GM12865 (cell line): ENCODE results near the gene RMND5A.

Source experiments
- DNase-seq: peaks from one replicate; pipeline ENCODE4 v3.0.0; 2010; ENCODE audit warnings: low read depth
- H3K4me3 ChIP-seq: 2 replicates; pipeline ENCODE4 v1.5.1; 2011; ENCODE audit warnings: mild to moderate bottlenecking, low read depth, low read length, control low read depth
- TF ChIP-seq, protein P1 (sequence below): IDR thresholded peaks from 2 replicates; pipeline ENCODE4 v1.5.1; 2011; ENCODE audit warnings: low read length, control low read depth, low read depth, inconsistent platforms; ENCODE audit not compliant: insufficient read depth; ENCODE audit errors: missing control alignments

Gene RMND5A, protein sequence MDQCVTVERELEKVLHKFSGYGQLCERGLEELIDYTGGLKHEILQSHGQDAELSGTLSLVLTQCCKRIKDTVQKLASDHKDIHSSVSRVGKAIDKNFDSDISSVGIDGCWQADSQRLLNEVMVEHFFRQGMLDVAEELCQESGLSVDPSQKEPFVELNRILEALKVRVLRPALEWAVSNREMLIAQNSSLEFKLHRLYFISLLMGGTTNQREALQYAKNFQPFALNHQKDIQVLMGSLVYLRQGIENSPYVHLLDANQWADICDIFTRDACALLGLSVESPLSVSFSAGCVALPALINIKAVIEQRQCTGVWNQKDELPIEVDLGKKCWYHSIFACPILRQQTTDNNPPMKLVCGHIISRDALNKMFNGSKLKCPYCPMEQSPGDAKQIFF

DNA sequence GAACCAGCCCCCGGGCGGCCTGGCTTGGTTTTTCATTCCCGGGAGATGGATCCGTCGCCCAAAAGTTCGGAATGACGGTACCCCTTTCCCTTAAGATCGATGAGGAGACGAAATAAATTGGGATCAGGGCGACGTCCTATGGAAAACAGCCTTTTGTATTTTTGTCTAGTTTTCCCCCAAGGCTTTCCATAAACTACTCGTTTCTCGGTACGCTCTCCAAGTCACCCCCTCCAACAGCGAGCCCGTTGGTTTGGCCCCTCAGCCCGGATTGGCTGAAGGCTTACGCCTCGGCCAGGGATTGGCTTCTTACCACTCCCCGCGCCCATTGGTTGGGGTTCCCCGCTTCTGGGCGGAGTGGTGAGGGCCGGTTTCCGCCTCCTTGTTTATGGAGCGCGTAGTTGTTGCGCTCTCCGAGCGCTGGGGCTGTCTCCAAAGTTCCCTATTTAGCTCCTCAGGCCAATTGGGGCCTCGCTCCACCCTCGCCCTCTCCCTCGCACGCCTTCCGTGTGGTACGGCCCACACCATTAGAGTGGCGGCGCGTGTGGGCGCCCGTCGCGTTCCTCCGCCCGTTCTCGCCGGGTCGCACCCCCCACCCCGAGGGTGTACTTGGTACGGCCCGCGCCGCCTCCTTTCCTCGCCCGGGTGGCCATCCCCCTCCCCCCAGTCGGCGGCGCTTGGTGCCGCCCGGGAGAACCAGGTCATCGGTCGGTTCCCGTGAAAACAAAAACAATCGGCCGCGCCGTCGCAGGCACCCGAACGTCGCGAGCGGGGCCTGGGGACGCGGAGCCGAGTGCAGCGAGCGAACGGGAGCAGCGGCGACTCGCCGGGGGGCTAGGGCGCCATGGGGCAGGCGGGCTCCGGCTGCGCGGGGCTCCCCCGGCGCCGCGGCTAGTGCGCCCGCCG is at the start of gene RMND5A:
RMND5A (plus strand) TSS at position 655 of the 903 bp plus-strand sequence. CDS start 377 bp downstream, outside the sequence.
- peak; percentile 95 for DNase-seq
- peak within 1 kb of the TSS; percentile 71 for H3K4me3 ChIP-seq

DNA sequence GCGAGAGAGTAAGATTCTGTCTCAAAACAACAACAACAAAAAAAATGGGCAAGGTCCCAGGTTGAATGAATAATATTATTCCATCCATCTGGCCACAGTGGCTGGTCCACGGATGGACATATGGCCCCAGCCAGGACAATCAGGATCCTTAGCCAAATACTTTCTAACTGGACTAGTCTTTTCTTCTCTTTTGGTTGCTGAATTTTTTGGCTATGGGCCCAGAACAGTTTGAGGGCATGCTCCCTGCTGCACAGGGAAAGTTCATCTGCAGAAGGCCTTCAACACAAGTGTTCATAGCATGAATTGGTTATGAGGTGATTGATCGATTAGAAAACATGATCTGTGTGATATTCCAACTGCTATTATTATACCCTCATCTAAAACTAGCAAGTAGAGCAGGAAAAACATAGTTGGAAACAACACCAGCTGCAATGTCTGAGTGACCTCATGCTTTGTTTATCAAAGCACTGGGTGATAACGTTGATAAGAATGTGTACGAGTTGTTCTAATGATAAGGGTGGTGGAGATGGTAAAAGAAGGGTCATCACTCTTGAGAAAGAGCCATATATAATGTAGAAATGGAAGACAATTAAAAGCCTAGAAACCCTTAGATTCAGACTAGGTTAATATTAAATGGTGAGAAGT is 48.6 kb upstream of the RMND5A start:
- TF ChIP-seq, protein P1, sequence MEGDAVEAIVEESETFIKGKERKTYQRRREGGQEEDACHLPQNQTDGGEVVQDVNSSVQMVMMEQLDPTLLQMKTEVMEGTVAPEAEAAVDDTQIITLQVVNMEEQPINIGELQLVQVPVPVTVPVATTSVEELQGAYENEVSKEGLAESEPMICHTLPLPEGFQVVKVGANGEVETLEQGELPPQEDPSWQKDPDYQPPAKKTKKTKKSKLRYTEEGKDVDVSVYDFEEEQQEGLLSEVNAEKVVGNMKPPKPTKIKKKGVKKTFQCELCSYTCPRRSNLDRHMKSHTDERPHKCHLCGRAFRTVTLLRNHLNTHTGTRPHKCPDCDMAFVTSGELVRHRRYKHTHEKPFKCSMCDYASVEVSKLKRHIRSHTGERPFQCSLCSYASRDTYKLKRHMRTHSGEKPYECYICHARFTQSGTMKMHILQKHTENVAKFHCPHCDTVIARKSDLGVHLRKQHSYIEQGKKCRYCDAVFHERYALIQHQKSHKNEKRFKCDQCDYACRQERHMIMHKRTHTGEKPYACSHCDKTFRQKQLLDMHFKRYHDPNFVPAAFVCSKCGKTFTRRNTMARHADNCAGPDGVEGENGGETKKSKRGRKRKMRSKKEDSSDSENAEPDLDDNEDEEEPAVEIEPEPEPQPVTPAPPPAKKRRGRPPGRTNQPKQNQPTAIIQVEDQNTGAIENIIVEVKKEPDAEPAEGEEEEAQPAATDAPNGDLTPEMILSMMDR, result no peak
- DNase-seq, result no peak
- no peak overlapping the region for H3K4me3 ChIP-seq

DNA sequence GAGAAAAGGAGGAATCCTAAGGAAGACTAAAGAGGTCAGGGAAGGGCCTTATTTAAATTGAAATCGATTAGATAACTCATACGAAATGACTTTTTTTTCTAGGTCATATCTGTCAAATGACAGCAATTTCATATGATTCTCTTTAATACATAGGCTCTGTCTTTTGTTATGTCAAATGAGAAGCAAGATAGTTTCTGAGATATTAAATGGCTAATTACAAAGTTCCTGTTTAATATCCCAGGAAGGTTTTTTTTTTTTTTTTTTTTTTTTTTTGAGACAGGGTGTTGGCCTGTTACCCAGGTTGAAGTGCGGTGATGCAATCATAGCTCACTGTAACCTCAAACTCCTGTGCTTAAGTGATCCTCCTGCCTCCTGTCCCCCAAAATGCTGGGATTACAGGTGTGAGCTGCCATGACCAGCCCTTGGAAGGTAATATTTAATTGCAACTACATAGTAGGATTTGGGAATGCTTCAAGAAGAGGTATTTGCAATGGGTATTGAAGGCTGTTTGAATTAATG is 48.0 kb upstream of the RMND5A start:
- H3K4me3 ChIP-seq, result no peak overlapping the region
- no peak for DNase-seq
- TF ChIP-seq, protein P1, result no peak

DNA sequence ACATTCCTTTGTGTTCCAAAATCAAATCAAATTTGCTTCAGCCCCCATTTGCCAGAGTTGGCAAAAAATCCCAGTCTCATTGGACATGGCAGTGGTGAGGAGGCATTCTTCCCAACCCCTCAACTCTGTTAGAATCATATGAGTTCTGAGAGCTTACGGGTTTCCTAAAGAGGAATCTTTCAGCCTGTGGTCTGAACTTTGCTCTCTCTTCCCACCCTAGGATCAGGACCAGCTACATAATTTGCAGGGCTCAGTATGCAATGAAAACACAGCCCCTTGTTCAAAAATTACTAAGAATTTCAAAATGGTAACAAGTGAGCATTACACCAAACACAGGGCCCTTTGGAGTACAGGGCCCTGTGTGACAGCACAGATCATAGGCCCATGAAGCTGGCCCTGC is 47.1 kb upstream of the RMND5A start:
- TF ChIP-seq, protein P1, result no peak
- DNase-seq, result no peak
- H3K4me3 ChIP-seq, result no peak overlapping the region

DNA sequence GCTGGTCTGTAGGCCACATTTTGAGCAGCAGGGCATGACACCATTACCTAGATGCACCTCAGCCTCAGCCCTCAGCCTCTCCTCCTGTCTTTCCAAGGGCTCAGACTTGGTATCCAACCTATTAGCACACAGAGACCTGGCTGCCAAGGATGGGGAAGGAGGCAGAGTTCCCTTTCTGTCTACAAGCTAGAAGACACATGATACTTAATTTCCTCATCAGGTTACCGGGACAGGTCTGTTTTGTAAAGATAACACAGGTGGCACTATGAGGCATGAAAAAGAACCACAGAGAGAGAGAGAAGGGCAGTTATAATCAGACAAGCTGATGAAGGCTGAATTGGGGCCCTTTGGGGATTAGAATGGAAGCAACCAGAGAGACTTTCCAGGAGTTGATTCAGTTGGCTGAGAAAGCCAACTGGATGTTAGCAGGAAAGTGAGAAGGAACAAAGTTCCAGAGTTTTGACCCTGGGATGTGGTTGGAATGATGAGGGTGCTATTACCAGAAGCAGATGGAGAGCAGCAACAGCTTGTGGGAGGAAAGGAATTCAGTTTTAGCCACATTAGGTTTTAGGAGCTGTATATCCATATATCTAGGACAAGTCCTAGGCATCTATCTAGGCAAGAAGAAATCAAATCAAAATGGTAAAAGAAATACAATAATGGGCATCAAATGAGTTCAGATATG is 46.0 kb upstream of the RMND5A start:
- TF ChIP-seq, protein P1, result no peak
- DNase-seq, result no peak
- H3K4me3 ChIP-seq, result no peak overlapping the region

DNA sequence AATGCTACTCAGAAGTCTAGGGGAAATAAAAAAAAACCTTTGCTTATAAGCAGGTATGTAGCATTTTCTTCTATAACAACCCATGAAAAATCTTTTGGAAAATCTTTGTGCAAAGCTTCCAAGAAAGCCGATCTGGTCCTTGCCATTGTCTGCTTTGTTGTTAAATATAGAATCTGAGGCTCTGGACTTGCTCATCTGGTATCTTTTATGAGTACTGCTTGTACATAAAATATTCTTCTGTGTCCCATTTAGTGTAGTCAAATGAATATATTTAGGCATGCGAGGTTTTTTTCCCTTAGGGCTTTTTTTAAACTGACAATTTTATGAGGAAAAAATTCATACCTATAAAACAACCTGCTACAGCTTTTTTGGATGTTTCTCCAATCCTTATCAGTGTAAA is 45.0 kb upstream of the RMND5A start:
- H3K4me3 ChIP-seq, result no peak overlapping the region
- no peak for DNase-seq
- TF ChIP-seq, protein P1, result no peak
